Endothelial cell (in vitro differentiated cells): ENCODE measurements around the gene TNNI3K. TPM values are rescaled to one million over a fixed set of nuclear protein-coding genes. Genes with fewer than 3 reads are reported as not detected.

Experiments
- DNase-seq: peaks from one replicate; pipeline ENCODE4 v3.0.0; 2021; ENCODE audit warnings: low spot score
- H3K27ac Mint-ChIP-seq: one replicate; pipeline ENCODE4 v1.8.0; 2021; ENCODE audit warnings: mixed read lengths, inconsistent platforms; ENCODE audit not compliant: unreplicated experiment
- H3K27me3 Mint-ChIP-seq: one replicate; pipeline ENCODE4 v1.8.0; 2021; ENCODE audit warnings: mild to moderate bottlenecking, moderate library complexity, mixed read lengths, inconsistent platforms; ENCODE audit not compliant: unreplicated experiment
- H3K36me3 Mint-ChIP-seq: one replicate; pipeline ENCODE4 v1.8.0; 2021; ENCODE audit warnings: mild to moderate bottlenecking, low read depth, mixed read lengths, inconsistent platforms; ENCODE audit not compliant: unreplicated experiment
- H3K4me1 Mint-ChIP-seq: one replicate; pipeline ENCODE4 v1.8.0; 2021; ENCODE audit warnings: mild to moderate bottlenecking, mixed read lengths, inconsistent platforms; ENCODE audit not compliant: unreplicated experiment
- H3K4me3 Mint-ChIP-seq: one replicate; pipeline ENCODE4 v1.8.0; 2021; ENCODE audit warnings: mild to moderate bottlenecking, mixed read lengths, inconsistent platforms; ENCODE audit not compliant: unreplicated experiment
- H3K9me3 Mint-ChIP-seq: one replicate; pipeline ENCODE4 v1.8.0; 2021; ENCODE audit warnings: mixed read lengths, inconsistent platforms; ENCODE audit not compliant: unreplicated experiment
- CTCF ChIP-seq: fragments of 200-600 bp; sonication (generic); IDR thresholded peaks from one replicate; pipeline ENCODE4 v1.5.0; 2021; ENCODE audit warnings: antibody characterized with exemption; ENCODE audit not compliant: unreplicated experiment
- total RNA-seq: library from RNA; stranded (reverse); fragmentation: NEBNext Ultra II Directional; extraction: Animal tissue kit (Norgen Biotek cat#: 25700); gene quantifications from one replicate; pipeline ENCODE4 v1.2.1, GENCODE V29; 2021; ENCODE audit not compliant: unreplicated experiment

Gene TNNI3K
- total RNA-seq, 1 donor from 2014 or later, result not detected

- no peaks in the 10 kb centered on the region for H3K36me3 Mint-ChIP-seq
- H3K27ac Mint-ChIP-seq, result no peak overlapping the region
- no peaks in the 10 kb centered on the region for H3K9me3 Mint-ChIP-seq
- no peak overlapping the region for H3K4me3 Mint-ChIP-seq
- no peaks in the 10 kb centered on the region for H3K27me3 Mint-ChIP-seq
- no peak for DNase-seq
- TF ChIP-seq CTCF, result no peak
- no peaks in the 10 kb centered on the region for H3K4me1 Mint-ChIP-seq
Observed at GRCh38 chr1:74341702-74342339, 106.6 kb downstream of the TNNI3K start.

DNA sequence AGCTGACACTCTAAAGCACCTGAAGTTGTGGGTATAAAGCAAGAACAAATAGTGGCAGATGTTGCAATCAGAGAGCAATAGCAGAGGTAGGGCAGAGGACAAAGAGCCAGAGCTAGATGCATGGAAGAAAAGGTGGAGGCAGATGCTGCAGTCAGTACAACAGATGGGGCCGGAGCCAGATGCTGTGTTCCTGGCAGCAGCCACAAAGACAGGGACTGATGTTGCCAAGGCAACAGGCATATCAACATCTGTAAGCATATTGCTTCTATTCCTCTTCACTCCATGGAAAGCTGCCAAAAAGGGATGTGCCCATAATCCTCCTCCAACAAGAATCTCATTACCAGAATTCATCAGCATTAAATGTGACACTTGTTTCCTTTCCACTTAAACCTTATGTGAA, 108.0 kb downstream of the TNNI3K start:
- Mint-ChIP-seq H3K27ac (no peak overlapping the region), H3K36me3 (no peaks in the 10 kb centered on the region), H3K4me1 (no peaks in the 10 kb centered on the region), H3K9me3 (no peaks in the 10 kb centered on the region), H3K27me3 (no peaks in the 10 kb centered on the region), H3K4me3 (no peak overlapping the region)
- no peak for TF ChIP-seq CTCF
- no peak for DNase-seq

GRCh38 chr1:74344387-74344786, 109.2 kb downstream of the TNNI3K start:
- DNase-seq, result no peak
- no peaks in the 10 kb centered on the region for H3K36me3 Mint-ChIP-seq
- H3K27me3 Mint-ChIP-seq, result no peaks in the 10 kb centered on the region
- H3K4me3 Mint-ChIP-seq, result no peak overlapping the region
- H3K9me3 Mint-ChIP-seq, result no peaks in the 10 kb centered on the region
- H3K27ac Mint-ChIP-seq, result no peak overlapping the region
- H3K4me1 Mint-ChIP-seq, result no peaks in the 10 kb centered on the region
- TF ChIP-seq CTCF, result no peak

GRCh38 chr1:74356493-74356892, 121.3 kb downstream of the TNNI3K start:
- Mint-ChIP-seq H3K4me1 (no peaks in the 10 kb centered on the region), H3K36me3 (no peaks in the 10 kb centered on the region), H3K9me3 (no peaks in the 10 kb centered on the region), H3K27ac (no peak overlapping the region), H3K4me3 (no peak overlapping the region), H3K27me3 (no peaks in the 10 kb centered on the region)
- no peak for DNase-seq
- TF ChIP-seq CTCF, result no peak

GRCh38 chr1:74357150-74357549, 122.0 kb downstream of the TNNI3K start:
- Mint-ChIP-seq H3K27ac (no peak overlapping the region), H3K27me3 (no peaks in the 10 kb centered on the region), H3K4me3 (no peak overlapping the region), H3K36me3 (no peaks in the 10 kb centered on the region), H3K9me3 (no peaks in the 10 kb centered on the region), H3K4me1 (no peaks in the 10 kb centered on the region)
- DNase-seq, result no peak
- TF ChIP-seq CTCF, result no peak
